OCI-LY7 (cell line): ENCODE results near the gene KRT81. TPM values are rescaled to one million over a fixed set of nuclear protein-coding genes. Genes with fewer than 3 reads are reported as not detected.

Source experiments
- BruUV-seq: library from RNA; stranded (reverse); fragments of 400-500 nt; replicated peaks from 2 replicates; lab custom pipeline; 2021; lab: Mats Ljungman, UMichigan
- CTCF ChIA-PET: fragments of 300-600 bp; sonication (Branson Sonifier 250); formaldehyde crosslinking; loops from one replicate; lab custom pipeline; 2022; ENCODE audit warnings: antibody characterized with exemption; ENCODE audit not compliant: unreplicated experiment; lab: Charles Lee
- POLR2A ChIA-PET: fragments of 300-600 bp; sonication (Branson Sonifier 250); formaldehyde crosslinking; loops from one replicate; lab custom pipeline; 2022; ENCODE audit warnings: antibody characterized with exemption; lab: Charles Lee
- DNase-seq: peaks from one replicate; pipeline ENCODE4 v3.0.0-alpha.2; 2015; ENCODE audit warnings: low spot score
- H2AFZ ChIP-seq: fragments of 200-600 bp; sonication (generic), shearing (Covaris generic); 2 replicates; pipeline ENCODE4 v1.6.1; 2014; ENCODE audit warnings: mild to moderate bottlenecking, antibody characterized with exemption, low read length, moderate library complexity
- H3K27ac ChIP-seq: fragments of 200-600 bp; sonication (generic); 2 replicates; pipeline ENCODE4 v1.5.1; 2014; ENCODE audit warnings: mixed run types, low read depth, mild to moderate bottlenecking, moderate library complexity, low read length, inconsistent platforms; ENCODE audit not compliant: poor library complexity, severe bottlenecking
- H3K36me3 ChIP-seq: fragments of 200-600 bp; sonication (generic); 2 replicates; pipeline ENCODE4 v1.6.1; 2014; ENCODE audit warnings: mild to moderate bottlenecking, antibody characterized with exemption, low read length, moderate library complexity, mixed read lengths; ENCODE audit not compliant: insufficient read depth
- H3K4me1 ChIP-seq: fragments of 200-600 bp; sonication (generic); 2 replicates; pipeline ENCODE4 v1.5.1; 2014; ENCODE audit warnings: mild to moderate bottlenecking, low read length; ENCODE audit not compliant: insufficient read depth, poor library complexity, severe bottlenecking
- H3K4me2 ChIP-seq: fragments of 200-600 bp; sonication (generic); 2 replicates; pipeline ENCODE4 v1.6.1; 2014; ENCODE audit warnings: mild to moderate bottlenecking, low read length
- H3K4me3 ChIP-seq: fragments of 200-600 bp; sonication (generic); 2 replicates; pipeline ENCODE4 v1.5.1; 2014; ENCODE audit warnings: mild to moderate bottlenecking, low read depth, low read length; ENCODE audit not compliant: poor library complexity, severe bottlenecking
- H3K79me2 ChIP-seq: fragments of 200-600 bp; sonication (generic); 2 replicates; pipeline ENCODE4 v1.6.1; 2016; ENCODE audit warnings: low read depth, mild to moderate bottlenecking, low read length, moderate library complexity, mixed read lengths; ENCODE audit not compliant: insufficient read depth
- H3K9me2 ChIP-seq: fragments of 200-600 bp; sonication (generic); 2 replicates; pipeline ENCODE4 v1.6.1; 2016; ENCODE audit warnings: mild to moderate bottlenecking, low read length, mixed read lengths; ENCODE audit not compliant: insufficient read depth
- H3K9me3 ChIP-seq: fragments of 200-600 bp; sonication (generic); 2 replicates; pipeline ENCODE4 v1.6.1; 2014; ENCODE audit warnings: mild to moderate bottlenecking, mixed run types, low read length, mixed read lengths
- H4K20me1 ChIP-seq: fragments of 200-600 bp; sonication (generic); 2 replicates; pipeline ENCODE4 v1.6.1; 2014; ENCODE audit warnings: mild to moderate bottlenecking, antibody characterized with exemption, low read length, moderate library complexity, mixed read lengths; ENCODE audit not compliant: insufficient read depth
- CTCF ChIP-seq: fragments of 200-600 bp; sonication (generic); conservative IDR thresholded peaks from 2 replicates; pipeline ENCODE4 v1.5.1; 2014; ENCODE audit warnings: mild to moderate bottlenecking, antibody characterized with exemption, low read length, moderate library complexity, mixed read lengths
- EZH2phosphoT487 ChIP-seq: fragments of 200-600 bp; sonication (generic); IDR thresholded peaks from 2 replicates; pipeline ENCODE4 v1.6.1; 2018; ENCODE audit warnings: low read depth, borderline replicate concordance, mild to moderate bottlenecking, mixed run types, antibody characterized with exemption, low read length, moderate library complexity, mixed read lengths
- intact Hi-C: fragments of 100-400 bp; cut with micrococcal nuclease; formaldehyde crosslinking; loops from one replicate; pipeline ENCODE4 v1.10.0; 2022; ENCODE audit not compliant: unreplicated experiment
- total RNA-seq, 2 experiments: library from RNA; depleted of rRNA in 1 of 2; stranded (reverse); fragments of >200 nt in 1 of 2; shearing (Covaris generic) in 1 of 2; gene quantifications; 2 replicates each; pipeline ENCODE4 v1.2.3, GENCODE V29; 2014 to 2022

KRT81 gene
- total RNA-seq, 2 experiments from 2014 or later = not detected

- H3K79me2 ChIP-seq = no peaks in the 10 kb centered on the region
- no peaks in the 10 kb centered on the region for H3K4me1 ChIP-seq
- H3K27ac ChIP-seq = no peak overlapping the region
- H3K36me3 ChIP-seq = no peaks in the 10 kb centered on the region
- no peak overlapping the region for H3K4me2 ChIP-seq
- CTCF ChIA-PET = no interaction called here
- intact Hi-C loops = no loop called here
- TF ChIP-seq CTCF = no peak
- no peak for TF ChIP-seq EZH2phosphoT487
- POLR2A ChIA-PET = interaction anchor here (0.5 to 0.6 kb wide), 2 partner anchors 1320 to 1692 kb away, joined by 3 read pairs; no protein-coding TSS in a partner anchor
- no TSS peak for BruUV-seq
- no peak for DNase-seq
- no peaks in the 10 kb centered on the region; the same call in 1 of the 2 replicates for H4K20me1 ChIP-seq
- H2AFZ ChIP-seq = no peak overlapping the region
- H3K4me3 ChIP-seq = no peak overlapping the region
- no peaks in the 10 kb centered on the region for H3K9me2 ChIP-seq
- H3K9me3 ChIP-seq = no peaks in the 10 kb centered on the region
Observed at GRCh38 chr12:52245962-52246569, 45.3 kb downstream of the KRT81 start.

GRCh38 chr12:52245259-52245961, 45.9 kb downstream of the KRT81 start:
- no peak for DNase-seq
- intact Hi-C loops = no loop called here
- H3K4me2 ChIP-seq = no peak overlapping the region
- no peaks in the 10 kb centered on the region for H3K4me1 ChIP-seq
- H3K27ac ChIP-seq = no peak overlapping the region
- BruUV-seq = no TSS peak
- H2AFZ ChIP-seq = no peak overlapping the region
- no peak overlapping the region for H3K4me3 ChIP-seq
- no peaks in the 10 kb centered on the region for H3K36me3 ChIP-seq
- H4K20me1 ChIP-seq = no peaks in the 10 kb centered on the region; the same call in 1 of the 2 replicates
- CTCF ChIA-PET = no interaction called here
- POLR2A ChIA-PET = interaction anchor here (0.5 to 0.6 kb wide), 2 partner anchors 1319 to 1691 kb away, joined by 3 read pairs; no protein-coding TSS in a partner anchor
- H3K79me2 ChIP-seq = no peaks in the 10 kb centered on the region
- no peak for TF ChIP-seq EZH2phosphoT487
- no peak for TF ChIP-seq CTCF
- no peaks in the 10 kb centered on the region for H3K9me2 ChIP-seq
- no peaks in the 10 kb centered on the region for H3K9me3 ChIP-seq

GRCh38 chr12:52244615-52244994, 46.7 kb downstream of the KRT81 start:
- POLR2A ChIA-PET = interaction anchor here (0.6 kb wide), 1 partner anchor 691 kb away, joined by 3 read pairs; no protein-coding TSS in a partner anchor
- H3K4me1 ChIP-seq = no peaks in the 10 kb centered on the region
- no peaks in the 10 kb centered on the region for H3K9me2 ChIP-seq
- no peak overlapping the region for H3K4me2 ChIP-seq
- CTCF ChIA-PET = no interaction called here
- BruUV-seq = no TSS peak
- no peak overlapping the region for H3K4me3 ChIP-seq
- no peaks in the 10 kb centered on the region; the same call in 1 of the 2 replicates for H4K20me1 ChIP-seq
- H3K27ac ChIP-seq = no peak overlapping the region
- no peak overlapping the region for H2AFZ ChIP-seq
- no peaks in the 10 kb centered on the region for H3K36me3 ChIP-seq
- TF ChIP-seq CTCF = no peak
- TF ChIP-seq EZH2phosphoT487 = no peak
- no peak for DNase-seq
- no peaks in the 10 kb centered on the region for H3K9me3 ChIP-seq
- intact Hi-C loops = no loop called here
- H3K79me2 ChIP-seq = no peaks in the 10 kb centered on the region
